Testis (tissue), 3 donors: Measurements from ENCODE around the gene CCNF. TPM values are rescaled to one million over a fixed set of nuclear protein-coding genes. Genes with fewer than 3 reads are reported as not detected.
"Not testable (repeated sequence)": the region's sequence is repeated elsewhere in the genome, so short reads cannot be mapped to it uniquely, and the experiment has no call there.

Experiments used
- DNase-seq: peaks from one replicate; pipeline ENCODE4 v3.0.0-alpha.2; 2019
- H3K27ac ChIP-seq, 2 donors: fragments of 200-600 bp; sonication (generic); one replicate each; pipeline ENCODE4 v1.5.1; 2019
- H3K27me3 ChIP-seq: fragments of 200-600 bp; sonication (generic); one replicate; pipeline ENCODE4 v1.5.1; 2019
- H3K36me3 ChIP-seq: fragments of 200-600 bp; sonication (generic); one replicate; pipeline ENCODE4 v1.5.1; 2017; ENCODE audit warnings: low read depth; ENCODE audit errors: missing control alignments
- H3K4me1 ChIP-seq: fragments of 200-600 bp; sonication (generic); one replicate; pipeline ENCODE4 v1.5.1; 2019
- H3K4me3 ChIP-seq, 2 donors: fragments of 200-600 bp; sonication (generic); one replicate each; pipeline ENCODE4 v1.5.1; 2017 to 2019
- H3K9me3 ChIP-seq: fragments of 200-600 bp; sonication (generic); one replicate; pipeline ENCODE4 v1.5.1; 2017
- CTCF ChIP-seq, 3 experiments: fragments of 450-650 bp in 2 of 3; fragments of 200-600 bp in 1 of 3; sonication (generic) in 1 of 3; IDR thresholded peaks; one replicate each; pipeline ENCODE4 v1.5.1; 2016 to 2019; ENCODE audit warnings: antibody characterized with exemption in 3 of 3, mild to moderate bottlenecking in 2 of 3, moderate library complexity in 1 of 3
- POLR2A ChIP-seq: fragments of 450-650 bp; IDR thresholded peaks from one replicate; pipeline ENCODE4 v1.6.1; 2017; ENCODE audit warnings: antibody characterized with exemption, mild to moderate bottlenecking, moderate library complexity
- WGBS, 2 donors: methylation state at CpG; one replicate each; pipeline ENCODE4 v1.1.5; 2018; 5-methylcytosine and 5-hydroxymethylcytosine counted together
- intact Hi-C: fragments of 100-400 bp; cut with DNase I; formaldehyde crosslinking; loops from one replicate; pipeline ENCODE4 v1.15.1; 2023; ENCODE audit warnings: low total_unique reads
- polyA plus RNA-seq: library from polyadenylated mRNA; stranded (reverse); fragments of 350-450 nt; fragmentation: Illumina TruSeq; extraction: RNeasy Lipid Tissue Mini Kit (QIAGEN cat#74804); gene quantifications from one replicate; pipeline ENCODE4 v1.2.3, GENCODE V29; 2014; ENCODE audit warnings: low read depth, low replicate concordance; ENCODE audit not compliant: insufficient read depth
- total RNA-seq, 2 donors: library from RNA; depleted of rRNA; stranded (reverse); fragments of >200 nt; gene quantifications; one replicate each; pipeline ENCODE4 v1.2.3, GENCODE V29; 2016

The CCNF gene
- total and polyA plus RNA-seq, 3 donors from 2014 or later, result 6.0 to 10.8 (median 9.4) TPM

GRCh38 chr16:2438121-2438520 is 8.9 kb downstream of the CCNF start:
- Histone ChIP-seq H3K4me3 (no peak overlapping the region), H3K36me3 (no peaks in the 10 kb centered on the region), H3K4me1 (no peaks in the 10 kb centered on the region), H3K9me3 (no peaks in the 10 kb centered on the region), H3K27me3 (no peaks in the 10 kb centered on the region), H3K27ac (no peak overlapping the region)
- intact Hi-C loops, result no loop called here
- TF ChIP-seq CTCF (IDR thresholded peaks at IDR 0.05) (no peak), POLR2A (no peak)
- whole genome bisulfite sequencing, 2 donors, result 82 to 93% methylated on average over 12 to 14 of the region's 14 CpGs
- DNase-seq, result no peak

GRCh38 chr16:2439598-2439997 is 10.4 kb downstream of the CCNF start:
- DNase-seq, result no peak
- no peaks in the 10 kb centered on the region for H3K9me3 ChIP-seq
- TF ChIP-seq CTCF (IDR thresholded peaks at IDR 0.05) (no peak), POLR2A (no peak)
- no peaks in the 10 kb centered on the region for H3K4me1 ChIP-seq
- H3K27me3 ChIP-seq, result no peaks in the 10 kb centered on the region
- H3K36me3 ChIP-seq, result no peaks in the 10 kb centered on the region
- no peak overlapping the region for H3K4me3 ChIP-seq
- no peak overlapping the region for H3K27ac ChIP-seq
- WGBS, 2 donors, result 94 to 96% methylated on average over 8 to 11 of the region's 11 CpGs
- intact Hi-C loops, result no loop called here

GRCh38 chr16:2441143-2441804 is 12.0 kb downstream of the CCNF start:
- H3K36me3 ChIP-seq, H3K27me3 ChIP-seq, H3K4me3 ChIP-seq, H3K27ac ChIP-seq, intact Hi-C loops, DNase-seq, H3K9me3 ChIP-seq, H3K4me1 ChIP-seq: not testable (repeated sequence)
- 80 to 86% methylated on average over 14 to 15 of the region's 15 CpGs for WGBS, 2 donors

GRCh38 chr16:2443555-2443954 is 14.3 kb downstream of the CCNF start:
- intact Hi-C loops, result no loop called here

GRCh38 chr16:2447920-2448583 is 18.8 kb downstream of the CCNF start:
- Histone ChIP-seq H3K9me3 (no peaks in the 10 kb centered on the region), H3K27me3 (no peaks in the 10 kb centered on the region), H3K4me3 (no peak overlapping the region), H3K27ac (peak overlapping the region in 1 of 2 donors; percentile 14), H3K4me1 (peaks cover 5% of the 10 kb centered on the region), H3K36me3 (no peaks in the 10 kb centered on the region)
- TF ChIP-seq CTCF (IDR thresholded peaks at IDR 0.05) (no peak), POLR2A (no peak)
- WGBS, 2 donors, result 65 to 75% methylated on average over 10 to 11 of the region's 11 CpGs
- intact Hi-C loops, result no loop called here
- peak; percentile 40 for DNase-seq

More at GRCh38 chr16:2443555-2443954, 14.3 kb downstream of the CCNF start:
- Histone ChIP-seq H3K9me3 (no peaks in the 10 kb centered on the region), H3K27me3 (no peaks in the 10 kb centered on the region), H3K36me3 (no peaks in the 10 kb centered on the region), H3K27ac (no peak overlapping the region), H3K4me3 (no peak overlapping the region), H3K4me1 (no peaks in the 10 kb centered on the region)
- no peak for TF ChIP-seq POLR2A
- no peak for TF ChIP-seq CTCF (IDR thresholded peaks at IDR 0.05)
- no peak for DNase-seq
- WGBS, 2 donors, result 91 to 95% methylated on average over 9 of the region's 9 CpGs
